NCI-H748 (cell line): ENCODE data around the gene HVCN1.

Source experiments
- DNase-seq: peaks from one replicate; lab custom pipeline; 2025; ENCODE audit not compliant: unreplicated experiment; lab: John Stamatoyannopoulos, UW

The HVCN1 gene

GRCh38 chr12:110619534-110619953, 69.4 kb downstream of the HVCN1 start:
- no peak for DNase-seq

- DNase-seq = no peak
These were observed 72.3 kb downstream of the HVCN1 start for GRCh38 chr12:110616471-110617115.

GRCh38 chr12:110615171-110615570, 73.7 kb downstream of the HVCN1 start:
- no peak for DNase-seq

GRCh38 chr12:110613771-110614684, 74.9 kb downstream of the HVCN1 start, which contains the start of gene TCTN1:
TCTN1 (plus strand) TSS chr12:110614129; CDS start chr12:110614183, 54 bp downstream.
- DNase-seq = peak; percentile 97

GRCh38 chr12:110613071-110613770, 75.7 kb downstream of the HVCN1 start:
- no peak for DNase-seq

GRCh38 chr12:110606253-110606611, 82.7 kb downstream of the HVCN1 start:
- no peak for DNase-seq

GRCh38 chr12:110602085-110602814, 86.7 kb downstream of the HVCN1 start:
- DNase-seq = peak; percentile 69

GRCh38 chr12:110600254-110600653, 88.7 kb downstream of the HVCN1 start:
- DNase-seq = peak; percentile 33

GRCh38 chr12:110599334-110599733, 89.6 kb downstream of the HVCN1 start:
- no peak for DNase-seq
